WTC11 (cell line): ENCODE measurements around the gene RRP1. TPM values are rescaled to one million over a fixed set of nuclear protein-coding genes. Genes with fewer than 3 reads are reported as not detected.

Experiments
- total RNA-seq: library from RNA; stranded (reverse); gene quantifications from 3 replicates; pipeline ENCODE4 v1.2.3, GENCODE V29; 2021

RRP1 gene
- total RNA-seq, 1 experiment from 2014 or later: 53.0 TPM

Other genes starting within 250 kb of the RRP1 start
- 1.1 to 1.3 TPM (median 1.2 TPM) in 3 replicates for gene HSF2BP, start 130.1 kb upstream of the RRP1 start, total RNA-seq
- 62.2 to 74.9 TPM (median 64.0 TPM) in 3 replicates for gene RRP1B, start 130.0 kb upstream of the RRP1 start, total RNA-seq
- gene PDXK, start 70.4 kb upstream of the RRP1 start, total RNA-seq: 116 to 123 TPM (median 120 TPM) in 3 replicates
- gene CSTB, start 13.3 kb upstream of the RRP1 start, total RNA-seq: 35.2 to 38.6 TPM (median 36.1 TPM) in 3 replicates
- 5.6 to 9.7 TPM (median 9.4 TPM) in 3 replicates for gene AGPAT3, start 75.6 kb downstream of the RRP1 start, total RNA-seq
- gene TRAPPC10, start 222.7 kb downstream of the RRP1 start, total RNA-seq: 29.3 to 34.5 TPM (median 29.7 TPM) in 3 replicates